Measurements from ENCODE around the gene DCAF5. TPM values are rescaled to one million over a fixed set of nuclear protein-coding genes. Genes with fewer than 3 reads are reported as not detected.

DCAF5 gene
- total and polyA plus RNA-seq, 2 donors (not counting 1 experiment from before 2014, with no cell fraction given): 62.2 to 65.5 TPM

- no peak overlapping the region for H3K4me2 ChIP-seq (replicated peaks; ENCODE audit: low read depth, low read length, poor library complexity, severe bottlenecking)
- ChIA-PET POLR2A (no interaction called here), CTCF (no interaction called here)
- Mint-ChIP-seq H3K27me3 (no peaks in the 10 kb centered on the region), H3K4me1 (peaks cover 13% of the 10 kb centered on the region), H3K27ac (no peak overlapping the region), H3K9me3 (ENCODE audit: insufficient read depth) (no peaks in the 10 kb centered on the region), H3K4me3 (no peak overlapping the region)
- H3K9me3 ChIP-seq (ENCODE audit: control extremely low read depth in 1 of 3, control insufficient read depth in 2 of 3, insufficient read depth in 1 of 3, low read length in 2 of 3): no peaks in the 10 kb centered on the region
- no peak overlapping the region for H2AFZ ChIP-seq (ENCODE audit: insufficient read depth, low read depth, low read length, poor library complexity, severe bottlenecking)
- TF ChIP-seq CTCF (IDR thresholded peaks at IDR 0.05) (no peak), EZH2 (IDR thresholded peaks at IDR 0.05; ENCODE audit: borderline replicate concordance, insufficient read depth, low read depth, low read length, poor library complexity, severe bottlenecking) (no peak)
- ATAC-seq (ENCODE audit: low read depth) (no peak), DNase-seq (no peak)
- H3K36me3 ChIP-seq (replicated peaks in 1 of 2; ENCODE audit: control extremely low read depth in 1 of 2, control insufficient read depth in 1 of 2, extremely low read depth in 1 of 2, insufficient read depth in 2 of 2, low read length in 1 of 2): peaks cover 0 to 39% of the 10 kb centered on the region in 2 experiments
- H3K4me3 ChIP-seq (ENCODE audit: control extremely low read depth in 1 of 5, extremely low read depth in 1 of 5, insufficient read depth in 1 of 5, low read depth in 2 of 5, low read length in 4 of 5): no peak overlapping the region
- H3K9ac ChIP-seq (ENCODE audit: low read length): no peak overlapping the region
- H3K27me3 ChIP-seq (replicated peaks in 1 of 4; ENCODE audit: control extremely low read depth in 1 of 4, control insufficient read depth in 3 of 4, insufficient read depth in 4 of 4, low read length in 3 of 4): no peaks in the 10 kb centered on the region
- 100% methylated on average over 2 of the region's 6 CpGs for WGBS (ENCODE audit: insufficient coverage)
- H3K79me2 ChIP-seq (ENCODE audit: control insufficient read depth, insufficient read depth, low read length): no peaks in the 10 kb centered on the region
- peaks cover 5% of the 10 kb centered on the region for H4K20me1 ChIP-seq (ENCODE audit: control insufficient read depth, insufficient read depth, low read length, poor library complexity, severe bottlenecking)
- no peak overlapping the region for H3K27ac ChIP-seq (ENCODE audit: low read length in 2 of 2)
- intact Hi-C loops (cut with micrococcal nuclease): no loop called here
- H3K4me1 ChIP-seq (ENCODE audit: control insufficient read depth in 2 of 2, insufficient read depth in 2 of 2, low read length in 2 of 2): peaks cover 0 to 3% of the 10 kb centered on the region in 2 donors
Observed at GRCh38 chr14:69050240-69051184, 102.4 kb downstream of the DCAF5 start.

- H4K20me1 ChIP-seq (ENCODE audit: control insufficient read depth, insufficient read depth, low read length, poor library complexity, severe bottlenecking): peaks cover 5% of the 10 kb centered on the region
- H3K4me1 ChIP-seq (ENCODE audit: control insufficient read depth in 2 of 2, insufficient read depth in 2 of 2, low read length in 2 of 2): peaks cover 0 to 3% of the 10 kb centered on the region in 2 donors
- no peak overlapping the region for H3K4me3 Mint-ChIP-seq
- no peaks in the 10 kb centered on the region for H3K79me2 ChIP-seq (ENCODE audit: control insufficient read depth, insufficient read depth, low read length)
- H3K9me3 ChIP-seq (ENCODE audit: control extremely low read depth in 1 of 3, control insufficient read depth in 2 of 3, insufficient read depth in 1 of 3, low read length in 2 of 3): no peaks in the 10 kb centered on the region
- no peak overlapping the region for H3K27ac Mint-ChIP-seq
- CTCF ChIA-PET: no interaction called here
- H3K9me3 Mint-ChIP-seq (ENCODE audit: insufficient read depth): no peaks in the 10 kb centered on the region
- H3K27me3 ChIP-seq (replicated peaks in 1 of 4; ENCODE audit: control extremely low read depth in 1 of 4, control insufficient read depth in 3 of 4, insufficient read depth in 4 of 4, low read length in 3 of 4): no peaks in the 10 kb centered on the region
- intact Hi-C loops (cut with micrococcal nuclease): no loop called here
- no peak overlapping the region for H3K9ac ChIP-seq (ENCODE audit: low read length)
- WGBS (ENCODE audit: insufficient coverage): 65% methylated on average over 2 of the region's 2 CpGs
- no peak for DNase-seq
- no peak overlapping the region for H3K4me2 ChIP-seq (replicated peaks; ENCODE audit: low read depth, low read length, poor library complexity, severe bottlenecking)
- peaks cover 2% of the 10 kb centered on the region for H3K27me3 Mint-ChIP-seq
- POLR2A ChIA-PET: no interaction called here
- TF ChIP-seq CTCF (IDR thresholded peaks at IDR 0.05) (no peak), EZH2 (IDR thresholded peaks at IDR 0.05; ENCODE audit: borderline replicate concordance, insufficient read depth, low read depth, low read length, poor library complexity, severe bottlenecking) (no peak)
- no peak overlapping the region for H3K27ac ChIP-seq (ENCODE audit: low read length in 2 of 2)
- H3K36me3 ChIP-seq (replicated peaks in 1 of 2; ENCODE audit: control extremely low read depth in 1 of 2, control insufficient read depth in 1 of 2, extremely low read depth in 1 of 2, insufficient read depth in 2 of 2, low read length in 1 of 2): peaks cover 0 to 31% of the 10 kb centered on the region in 2 experiments
- H3K4me1 Mint-ChIP-seq: peaks cover 13% of the 10 kb centered on the region
- H3K4me3 ChIP-seq (ENCODE audit: control extremely low read depth in 1 of 5, extremely low read depth in 1 of 5, insufficient read depth in 1 of 5, low read depth in 2 of 5, low read length in 4 of 5): no peak overlapping the region
- H2AFZ ChIP-seq (ENCODE audit: insufficient read depth, low read depth, low read length, poor library complexity, severe bottlenecking): no peak overlapping the region
- ATAC-seq (ENCODE audit: low read depth): no peak
Observed at GRCh38 chr14:69049675-69050074, 103.2 kb downstream of the DCAF5 start.

Measured in B cell (primary cell).